GM18520 (cell line): ENCODE data around the gene DACT1.

Source experiments
- ATAC-seq: cut with Tn5 transposase; IDR thresholded peaks from one replicate; pipeline ENCODE4 v1.9.1; 2021; ENCODE audit not compliant: unreplicated experiment

The DACT1 gene

DNA sequence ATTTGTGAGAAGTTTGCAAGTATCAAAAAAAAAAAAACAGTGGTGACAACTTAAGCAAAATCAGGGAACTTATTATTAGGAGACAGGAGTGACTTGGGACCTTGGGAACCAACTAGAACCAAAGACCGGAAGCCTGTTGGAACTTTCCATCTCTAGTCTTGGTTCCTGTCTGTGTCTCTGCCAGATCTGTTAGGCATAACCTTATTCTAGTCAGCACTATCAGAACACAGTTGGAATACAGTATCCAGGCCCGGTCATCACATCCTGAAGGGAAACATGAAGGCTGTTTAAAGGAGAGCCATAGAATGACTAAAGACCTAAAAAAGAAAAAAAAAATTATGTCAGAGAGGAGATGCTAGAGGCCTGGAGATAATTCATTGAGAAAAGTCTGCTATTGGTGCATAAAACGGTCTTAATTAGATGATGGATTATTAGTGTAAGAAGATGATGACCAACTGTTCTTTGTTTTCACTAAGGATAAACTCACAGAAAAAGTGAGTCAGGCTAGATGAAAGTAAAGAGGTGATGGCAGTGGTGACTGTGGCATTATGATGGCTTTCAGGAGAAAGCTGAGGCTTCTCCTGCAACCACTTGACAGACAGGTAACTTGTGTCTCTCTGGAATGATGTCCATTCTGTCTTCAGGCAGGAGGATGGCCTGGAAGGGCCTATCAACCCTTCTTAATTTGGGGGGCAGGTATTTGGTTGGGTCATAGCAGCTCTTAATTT lies 28.2 kb downstream of the DACT1 start:
- ATAC-seq, result no peak

- no peak for ATAC-seq
These were observed 29.0 kb downstream of the DACT1 start for GRCh38 chr14:58666737-58667136.

- no peak for ATAC-seq
These were observed 30.1 kb downstream of the DACT1 start for GRCh38 chr14:58667900-58668299.

DNA sequence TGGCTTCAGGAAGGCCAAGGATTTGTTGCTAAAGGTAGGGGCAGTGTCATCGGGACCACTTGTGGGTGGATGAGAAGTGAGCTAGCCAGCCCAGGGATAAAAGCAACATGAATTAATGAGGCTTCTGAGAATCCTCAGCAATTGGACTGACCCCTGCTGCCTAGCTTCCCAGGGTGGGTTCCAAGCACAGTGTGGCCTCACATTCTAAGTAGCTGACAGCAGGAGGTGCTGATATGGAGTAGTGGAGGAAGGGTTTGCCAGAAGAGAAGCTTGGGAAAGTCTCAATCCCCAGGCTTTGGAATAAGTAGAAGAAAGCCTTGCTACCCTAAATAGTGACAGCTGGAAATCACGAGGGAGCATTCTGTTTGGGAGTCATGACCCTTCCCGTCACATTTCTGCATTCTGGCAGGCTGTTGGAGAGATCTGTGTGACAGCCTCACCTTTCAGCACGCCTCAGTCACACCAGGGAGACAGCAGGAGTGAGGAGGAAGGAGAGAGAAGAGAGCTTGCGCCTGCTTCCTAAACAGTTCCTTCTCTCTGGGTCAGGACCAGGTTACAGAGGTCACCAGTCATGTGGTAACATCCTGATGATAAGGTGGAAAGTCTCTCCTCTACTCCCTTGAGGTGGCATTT lies 31.2 kb downstream of the DACT1 start:
- ATAC-seq, result no peak

DNA sequence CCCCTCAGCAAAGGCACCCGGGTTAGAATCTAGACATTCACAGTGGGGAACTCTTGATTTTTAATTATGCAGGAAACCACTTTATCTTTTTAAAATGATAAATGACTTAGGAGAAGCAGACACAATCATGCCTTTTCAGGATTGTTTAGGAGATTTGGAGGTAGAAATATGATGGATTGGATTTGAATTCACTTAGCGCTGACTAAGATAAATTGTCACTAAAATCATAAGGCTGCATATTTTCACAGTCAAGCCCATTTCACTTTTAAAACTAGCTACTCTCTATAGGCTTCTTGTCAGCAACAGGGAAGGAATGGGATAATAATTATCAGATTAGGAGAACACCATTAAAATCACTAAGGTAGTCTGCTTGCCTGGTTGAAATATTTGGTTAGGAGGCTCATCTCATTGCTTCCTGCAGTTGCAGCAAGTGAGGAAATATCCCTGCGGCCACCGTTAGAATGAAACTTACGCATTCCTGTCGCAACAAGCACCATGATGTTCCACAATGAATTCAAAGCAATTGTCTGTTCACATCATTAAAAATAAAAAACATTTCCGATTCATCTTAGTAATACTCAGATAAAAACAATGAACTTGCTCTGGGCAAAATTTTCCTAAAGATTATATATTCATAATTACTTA lies 31.9 kb downstream of the DACT1 start:
- ATAC-seq, result no peak

DNA sequence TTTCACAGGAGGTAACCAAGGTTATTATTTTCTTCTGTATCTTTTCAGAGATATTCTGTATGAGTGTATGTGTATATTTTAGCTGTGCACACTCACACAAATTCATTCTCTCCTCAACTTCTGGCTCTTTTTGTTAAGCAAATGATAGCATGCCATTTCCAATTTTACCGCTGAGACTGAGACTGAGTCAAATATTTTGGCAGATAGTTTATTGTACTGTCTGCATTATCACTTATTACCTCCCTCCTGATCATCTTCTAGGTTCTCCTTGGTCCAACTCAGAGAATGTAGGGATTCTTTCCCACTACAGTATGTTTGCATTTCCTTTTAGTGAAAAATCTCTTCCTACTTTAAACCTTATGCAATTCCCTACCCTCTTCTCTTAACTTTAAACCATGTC lies 33.3 kb downstream of the DACT1 start:
- no peak for ATAC-seq

DNA sequence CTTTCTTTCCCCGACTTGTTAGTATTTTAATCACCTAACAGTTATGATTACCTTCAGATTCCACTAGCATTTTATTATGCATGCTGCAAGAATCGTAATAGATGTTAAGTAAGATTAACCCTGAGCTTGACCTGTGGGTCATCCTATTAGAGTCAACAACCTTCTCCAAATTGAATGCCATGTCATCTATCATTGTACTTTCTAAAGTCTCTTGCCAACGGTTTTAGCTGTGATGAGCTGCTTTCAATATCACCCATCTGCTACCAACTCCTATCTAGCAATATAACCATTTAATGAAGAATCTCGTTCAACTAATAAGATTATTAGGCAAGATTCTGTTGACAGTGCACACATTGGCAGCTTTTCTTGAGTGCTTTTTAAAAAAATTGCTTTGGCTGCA lies 33.7 kb downstream of the DACT1 start:
- no peak for ATAC-seq

- no peak for ATAC-seq
These were observed 36.0 kb downstream of the DACT1 start for GRCh38 chr14:58673722-58674121.

DNA sequence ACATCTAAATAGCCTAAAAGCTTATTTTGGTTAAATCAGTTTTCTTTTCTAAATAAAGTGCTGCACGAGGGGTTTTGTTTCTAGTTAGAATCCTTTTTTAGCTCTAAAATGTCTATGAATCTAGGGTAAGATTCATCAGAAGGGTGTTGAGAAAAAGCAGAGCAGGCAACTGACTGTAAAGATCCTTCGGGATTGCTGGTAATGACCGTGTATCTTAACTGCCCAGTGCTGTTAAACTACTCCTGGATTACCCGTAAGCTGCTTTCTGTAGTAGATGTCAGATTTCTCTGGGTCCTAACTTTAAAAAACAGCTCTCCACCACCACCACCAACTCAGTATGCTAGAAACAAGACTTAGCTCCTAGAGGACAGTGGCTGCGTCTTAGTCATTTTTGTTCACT lies 39.2 kb downstream of the DACT1 start:
- ATAC-seq, result no peak

- ATAC-seq, result no peak
These were observed 39.8 kb downstream of the DACT1 start for GRCh38 chr14:58677517-58677916.

DNA sequence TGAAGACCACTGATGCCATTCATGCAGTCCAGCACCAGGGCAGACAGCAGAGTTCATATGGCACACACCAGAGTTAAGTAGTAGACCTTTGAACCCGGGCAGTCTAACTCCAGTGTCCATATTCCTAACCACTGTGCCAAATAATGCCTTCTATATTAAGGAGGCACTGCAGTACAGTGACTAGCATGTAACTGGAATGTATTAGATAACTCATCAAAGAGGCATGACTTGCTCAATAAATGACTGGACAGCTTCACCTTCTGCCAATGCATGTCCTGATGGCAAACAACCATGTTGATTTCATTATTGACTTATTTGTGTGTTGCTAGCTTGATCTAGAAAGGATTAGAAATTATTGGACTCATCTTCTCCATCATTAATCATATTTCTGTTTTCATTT lies 40.2 kb downstream of the DACT1 start:
- ATAC-seq, result no peak

DNA sequence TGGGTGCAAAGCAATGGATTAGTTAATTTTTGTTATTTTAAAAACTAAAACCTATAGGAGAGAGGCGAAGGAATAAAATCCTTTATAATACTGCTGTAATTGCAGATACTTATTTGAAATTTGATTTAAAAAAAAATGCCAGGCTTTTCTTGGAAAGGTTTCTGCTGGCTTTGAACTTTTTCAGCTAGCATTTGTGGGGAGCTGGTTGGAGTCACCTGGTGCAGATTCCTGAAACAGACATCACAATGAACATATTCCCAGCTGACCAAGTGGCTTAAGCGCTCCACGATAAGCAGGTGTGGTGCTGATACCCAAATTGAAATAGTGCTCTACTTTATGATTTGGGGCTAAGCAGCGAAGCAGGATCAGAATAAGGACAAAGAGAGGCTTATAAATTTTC lies 42.9 kb downstream of the DACT1 start:
- ATAC-seq, result no peak

- ATAC-seq, result no peak
These were observed 49.6 kb downstream of the DACT1 start for GRCh38 chr14:58687232-58687795.

DNA sequence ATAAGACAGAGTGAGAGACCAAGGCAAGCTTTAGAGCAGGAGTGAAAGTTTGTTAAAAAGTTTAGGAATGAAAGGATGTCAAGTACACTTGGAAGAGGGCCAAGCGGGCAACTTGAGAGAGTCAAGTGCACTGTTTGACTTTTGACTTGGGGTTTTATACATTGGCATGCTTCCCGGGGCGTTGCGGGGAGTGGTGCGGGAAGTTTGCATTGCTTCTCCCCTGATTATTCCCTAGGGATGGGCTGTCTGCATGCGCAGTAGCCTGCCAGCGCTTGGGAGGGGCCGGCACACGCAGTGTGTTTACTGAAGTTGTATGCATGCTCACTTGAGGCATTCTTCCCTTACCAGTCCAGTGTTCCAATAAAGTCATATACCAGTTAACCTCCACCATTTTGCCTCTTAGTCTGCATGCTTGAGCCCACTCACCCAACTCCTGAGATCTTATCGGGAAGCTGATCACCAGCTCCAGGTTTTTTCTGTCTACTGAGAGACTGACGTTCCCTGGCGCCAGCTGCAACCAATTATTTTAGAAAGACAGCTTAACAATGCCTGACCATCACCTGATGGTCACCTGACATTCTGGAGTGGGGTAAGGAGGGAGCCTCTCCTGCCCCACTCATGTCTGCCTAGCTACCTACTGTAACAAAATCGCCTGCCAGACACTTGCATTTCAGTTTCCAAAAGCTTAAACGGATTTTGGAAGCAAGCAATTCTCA lies 53.2 kb downstream of the DACT1 start:
- no peak for ATAC-seq

DNA sequence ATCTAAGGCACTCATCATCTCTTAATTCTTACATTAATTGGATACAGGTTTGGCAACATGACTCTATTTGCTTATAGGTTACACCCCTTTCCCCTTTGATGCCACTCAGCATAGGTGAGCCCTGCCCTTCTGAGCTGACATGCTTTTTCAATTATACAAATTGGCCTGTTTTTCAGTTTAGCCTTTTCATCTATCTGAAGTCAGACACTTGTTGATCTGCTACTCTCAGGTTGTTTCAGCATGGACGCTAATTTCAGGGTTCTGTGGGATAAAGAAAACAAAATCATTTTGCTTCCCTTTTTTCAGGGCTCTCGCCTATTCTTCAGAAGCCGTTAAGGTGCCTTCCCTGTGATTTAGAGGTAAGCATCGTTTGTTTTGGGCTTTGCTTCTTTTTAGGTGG lies 55.3 kb downstream of the DACT1 start:
- no peak for ATAC-seq

DNA sequence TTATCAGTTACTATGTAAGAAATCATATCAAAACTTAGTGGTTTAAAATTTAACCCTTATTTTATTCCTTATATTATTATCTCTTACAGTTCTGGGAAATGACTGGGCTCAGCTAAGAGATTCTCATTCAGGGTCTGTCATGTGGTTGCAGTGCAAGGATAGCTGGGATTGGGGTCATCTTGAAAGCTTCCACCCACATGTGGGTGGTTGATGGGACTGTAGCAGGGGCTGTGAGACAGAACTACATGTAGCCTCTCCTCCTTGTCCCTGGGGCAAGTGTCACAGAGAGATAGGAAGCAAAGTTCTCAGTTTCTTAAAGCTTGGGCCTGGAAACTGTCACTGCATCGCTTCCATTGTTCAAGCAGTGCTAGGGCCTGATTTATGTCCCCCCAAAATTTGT lies 57.8 kb downstream of the DACT1 start:
- ATAC-seq, result no peak

- ATAC-seq, result no peak
These were observed 59.6 kb downstream of the DACT1 start for GRCh38 chr14:58697266-58697929.
